GM18519 (cell line): ENCODE data around the gene ABCD4.

Source experiments
- ATAC-seq: cut with Tn5 transposase; IDR thresholded peaks from one replicate; pipeline ENCODE4 v1.9.1; 2021; ENCODE audit warnings: mild to moderate bottlenecking, moderate library complexity; ENCODE audit not compliant: unreplicated experiment, low FRiP score

Gene ABCD4

DNA sequence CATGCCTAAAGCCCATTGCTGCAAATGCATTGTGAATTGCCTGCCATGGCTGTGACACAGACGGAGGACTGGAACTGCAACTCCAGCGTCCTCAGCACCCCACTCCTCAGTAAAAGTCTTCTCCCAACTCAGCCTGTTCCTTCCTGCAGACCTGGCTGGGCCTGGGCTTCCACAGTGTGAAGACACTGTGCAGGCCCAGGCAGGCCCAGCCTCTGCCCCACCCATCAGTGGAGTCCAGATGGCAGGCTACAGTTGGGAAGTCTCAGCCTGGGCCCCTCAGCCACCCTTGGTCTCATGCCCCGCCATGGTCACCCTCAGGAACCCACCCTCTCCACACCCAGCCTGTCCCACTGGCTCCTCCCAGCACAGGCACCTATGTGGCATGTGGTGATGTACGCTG is 41.4 kb downstream of the ABCD4 start:
- no peak for ATAC-seq

DNA sequence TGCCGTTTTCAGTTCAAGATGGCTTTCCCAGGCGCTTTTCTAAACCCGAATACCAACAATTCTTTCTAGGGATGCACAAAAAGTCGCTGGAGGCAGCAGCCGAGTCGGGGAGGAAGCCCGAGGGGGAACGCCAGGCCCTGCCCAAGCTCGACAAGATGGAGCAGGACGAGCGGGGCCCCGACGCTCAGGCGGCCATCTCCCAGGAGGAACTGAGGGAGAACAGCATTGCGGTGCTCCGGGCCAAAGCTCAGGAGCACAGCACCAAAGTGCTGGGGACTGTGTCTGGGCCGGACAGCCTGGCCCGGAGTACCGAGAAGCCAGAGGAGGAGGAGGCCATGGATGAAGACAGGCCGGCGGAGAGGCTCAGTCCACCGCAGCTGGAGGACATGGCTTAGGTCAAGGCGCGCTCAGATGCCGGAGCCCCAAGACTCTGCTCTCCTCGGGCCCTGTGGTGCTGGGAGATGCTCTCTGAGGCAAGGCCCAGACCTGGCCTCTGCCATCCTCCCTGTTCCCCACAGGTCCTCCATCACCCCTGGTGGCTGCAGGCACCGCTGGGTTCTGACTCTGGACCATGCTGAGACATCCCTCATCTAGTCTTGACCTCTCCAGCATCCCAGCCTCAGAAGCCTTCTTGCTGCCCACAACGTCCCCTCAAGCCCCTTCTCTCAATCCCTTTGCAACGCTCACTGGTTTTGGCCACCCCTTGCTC is 42.1 kb downstream of the ABCD4 start:
- ATAC-seq = no peak

DNA sequence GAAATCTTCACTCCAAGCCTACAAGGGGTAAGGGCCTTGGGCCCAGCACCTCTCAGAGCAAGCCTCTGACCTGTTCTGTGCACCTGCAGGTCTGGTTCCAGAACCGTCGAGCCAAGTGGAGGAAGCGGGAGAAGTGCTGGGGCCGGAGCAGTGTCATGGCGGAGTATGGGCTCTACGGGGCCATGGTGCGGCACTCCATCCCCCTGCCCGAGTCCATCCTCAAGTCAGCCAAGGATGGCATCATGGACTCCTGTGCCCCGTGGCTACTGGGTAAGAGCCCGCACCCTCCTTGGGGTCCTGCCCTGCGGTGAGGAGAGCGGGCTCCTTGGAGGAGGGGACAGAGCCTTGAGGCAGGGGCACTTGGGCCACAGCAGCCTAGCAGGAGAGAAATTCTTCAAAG is 43.2 kb downstream of the ABCD4 start:
- no peak for ATAC-seq

DNA sequence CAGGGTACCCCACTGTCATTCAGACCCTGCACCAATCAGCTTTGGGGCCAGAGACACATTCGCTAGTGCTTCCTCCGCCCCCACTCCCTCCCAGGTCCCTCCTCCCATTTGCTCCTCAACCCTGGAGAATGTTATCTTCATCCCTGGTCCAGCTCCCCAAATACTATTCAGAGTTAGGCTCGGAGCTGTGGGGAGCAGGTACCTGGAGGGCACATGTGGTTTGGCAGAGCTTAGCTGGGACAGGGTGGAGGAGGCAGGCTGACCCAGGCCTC is 44.0 kb downstream of the ABCD4 start:
- ATAC-seq = no peak

DNA sequence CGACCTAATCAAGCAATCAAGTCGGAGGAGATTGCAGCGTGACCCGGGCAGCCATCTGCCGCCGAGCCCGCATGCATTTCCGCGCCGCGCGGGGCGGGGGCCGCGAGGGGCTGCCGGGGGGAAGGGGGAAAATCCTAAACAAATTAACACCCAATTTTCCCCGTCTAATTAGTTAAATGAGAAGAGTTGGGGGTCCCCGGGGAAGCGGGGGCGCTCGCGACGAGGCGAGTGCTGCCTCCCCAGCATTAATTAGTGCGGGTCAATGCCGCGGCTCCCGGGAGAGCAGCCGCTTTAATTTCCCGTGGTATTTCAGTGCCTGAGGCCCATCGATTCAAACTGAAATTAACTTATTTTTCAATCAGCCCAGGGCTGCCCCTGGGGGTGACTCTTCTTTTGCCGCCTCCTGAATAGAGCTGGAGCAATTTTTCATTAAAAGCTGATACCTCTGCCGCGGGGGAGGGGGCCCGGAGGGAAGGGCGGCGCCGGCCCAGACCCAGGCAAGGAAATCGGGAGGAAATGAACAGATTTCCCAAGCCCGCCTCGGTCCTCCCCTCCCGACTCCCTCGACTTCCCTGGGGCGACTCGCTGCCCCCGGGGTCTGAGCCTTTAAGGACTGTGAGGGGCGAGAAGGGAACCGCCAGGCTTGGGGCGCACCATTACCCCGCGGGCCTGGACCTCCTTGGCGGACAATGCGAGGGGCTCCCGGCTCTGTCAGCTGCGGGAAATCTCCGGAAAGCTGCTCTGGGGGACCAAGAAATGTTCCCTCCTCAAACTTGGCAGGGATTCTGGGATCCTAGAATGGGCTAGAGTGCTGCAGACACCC is 44.6 kb downstream of the ABCD4 start:
- ATAC-seq = no peak

DNA sequence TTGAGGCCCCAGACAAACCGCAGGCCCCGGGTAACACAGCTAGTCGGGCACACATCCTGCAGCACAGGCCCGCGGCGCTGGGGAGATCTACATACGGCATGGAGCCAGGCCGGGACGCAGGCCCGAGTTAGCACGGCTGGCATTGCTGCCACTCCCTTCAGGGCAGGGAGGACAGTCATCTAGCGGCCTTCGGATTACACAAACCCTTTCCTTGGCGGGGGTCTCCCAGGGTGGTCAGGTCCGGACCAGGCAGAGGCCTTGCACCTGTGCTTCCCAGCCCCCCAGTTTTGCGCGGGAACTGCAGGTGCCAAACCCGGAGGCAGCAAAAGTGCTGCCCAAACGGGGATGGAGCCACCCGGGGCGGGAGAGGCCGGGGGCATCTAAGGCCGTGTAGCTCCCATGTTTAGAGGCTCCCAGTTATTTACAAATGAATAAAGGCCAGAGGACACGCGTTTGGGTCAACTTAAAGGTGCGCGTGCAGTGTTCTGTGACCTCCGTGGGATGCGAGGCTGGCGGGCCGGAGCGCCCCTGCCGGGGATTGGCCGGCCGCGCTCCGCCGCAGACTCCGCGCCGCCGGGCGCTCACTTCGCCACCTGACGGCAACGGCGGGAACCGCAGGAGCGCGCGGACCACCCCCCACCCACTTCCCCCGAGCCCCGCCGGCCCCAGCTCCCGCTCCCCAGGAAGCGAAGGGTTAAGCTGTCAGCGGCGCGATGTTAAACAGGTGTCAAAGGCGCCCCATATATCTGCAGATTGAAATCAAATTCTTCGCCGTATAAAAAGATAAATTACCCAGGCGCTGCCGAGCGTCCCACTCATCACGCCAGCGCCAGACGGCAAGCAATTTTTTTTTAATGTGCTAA is 45.4 kb downstream of the ABCD4 start:
- no peak for ATAC-seq

DNA sequence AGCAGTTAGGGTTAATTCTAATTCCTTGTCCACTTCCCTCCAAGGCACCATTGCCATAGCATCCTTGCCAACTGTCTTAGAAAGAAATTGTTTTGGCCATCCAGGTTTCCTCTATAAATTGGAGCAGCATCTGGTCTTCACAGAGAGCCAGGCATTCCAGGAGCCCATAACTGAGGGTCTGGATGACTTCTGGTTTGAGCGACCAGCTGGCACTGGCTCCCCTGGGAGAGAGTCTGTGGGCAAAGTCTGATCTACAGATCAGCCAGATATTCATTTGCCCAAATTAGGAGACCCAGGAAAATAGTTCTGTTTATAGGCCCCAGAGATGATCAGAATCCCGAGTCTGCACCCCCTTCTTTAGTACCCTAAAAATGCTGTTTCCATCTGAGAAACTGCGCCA is 47.5 kb downstream of the ABCD4 start:
- no peak for ATAC-seq

DNA sequence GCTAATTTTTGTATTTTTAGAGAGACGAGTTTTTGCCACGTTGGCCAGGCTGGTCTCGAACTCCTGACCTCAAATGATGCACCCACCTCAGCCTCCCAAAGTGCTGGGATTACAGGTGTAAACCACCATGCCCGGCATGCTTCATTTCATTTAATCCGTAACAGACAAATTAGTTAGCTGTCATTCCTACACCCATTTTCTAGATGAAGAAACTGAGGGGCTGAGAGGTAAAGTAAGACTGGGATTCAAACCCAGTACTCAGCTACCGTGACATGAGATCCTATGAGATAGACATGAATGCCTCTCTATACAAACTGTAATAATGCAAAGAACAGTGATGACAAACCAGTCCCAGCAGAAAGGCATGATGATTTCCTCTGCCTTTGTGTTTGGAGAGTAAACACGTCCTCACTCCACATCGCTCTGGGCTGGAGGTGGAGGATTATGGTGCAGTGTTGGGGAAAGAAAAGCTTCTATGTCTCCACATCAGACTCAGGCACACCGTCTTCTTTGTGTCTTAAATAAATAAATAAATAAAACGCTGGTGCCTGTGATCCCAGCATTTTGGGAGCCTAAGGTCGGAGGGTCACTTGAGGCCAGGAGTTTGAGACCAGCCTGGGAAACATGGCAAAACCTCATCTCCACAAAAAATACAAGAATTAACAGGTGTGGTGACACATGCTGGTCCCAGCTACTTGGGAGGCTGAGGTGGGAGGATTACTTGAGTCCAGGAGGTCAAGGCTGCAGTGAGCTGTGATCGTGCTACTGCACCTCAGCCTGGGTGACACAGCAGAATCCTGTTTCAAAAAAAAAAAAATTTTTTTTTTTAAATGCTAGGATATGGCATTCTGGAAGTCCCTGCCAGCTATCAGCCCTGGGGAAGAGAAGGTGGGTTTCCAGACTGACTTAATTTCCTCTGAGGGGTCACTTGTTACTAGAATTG is 53.0 kb downstream of the ABCD4 start:
- ATAC-seq = no peak

DNA sequence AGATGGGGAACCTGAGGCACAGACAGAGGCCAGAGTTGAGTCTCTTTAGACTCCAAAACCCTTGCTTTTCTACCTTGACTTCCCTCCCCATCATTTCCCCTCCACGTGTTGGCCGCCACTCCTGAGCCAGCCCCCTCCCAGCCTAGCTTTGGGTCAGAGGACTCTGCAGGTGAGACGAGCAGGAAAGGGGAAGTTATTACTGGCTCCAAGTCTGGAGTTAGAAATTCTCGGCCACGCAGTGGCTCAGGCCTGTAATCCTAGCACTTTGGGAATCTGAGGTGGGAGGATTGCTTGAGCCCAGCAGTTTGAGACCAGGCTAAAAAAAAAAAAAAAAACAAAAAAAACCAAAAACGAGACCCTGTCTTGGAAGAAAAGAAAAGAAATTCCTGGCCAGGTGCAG is 54.7 kb downstream of the ABCD4 start:
- no peak for ATAC-seq

DNA sequence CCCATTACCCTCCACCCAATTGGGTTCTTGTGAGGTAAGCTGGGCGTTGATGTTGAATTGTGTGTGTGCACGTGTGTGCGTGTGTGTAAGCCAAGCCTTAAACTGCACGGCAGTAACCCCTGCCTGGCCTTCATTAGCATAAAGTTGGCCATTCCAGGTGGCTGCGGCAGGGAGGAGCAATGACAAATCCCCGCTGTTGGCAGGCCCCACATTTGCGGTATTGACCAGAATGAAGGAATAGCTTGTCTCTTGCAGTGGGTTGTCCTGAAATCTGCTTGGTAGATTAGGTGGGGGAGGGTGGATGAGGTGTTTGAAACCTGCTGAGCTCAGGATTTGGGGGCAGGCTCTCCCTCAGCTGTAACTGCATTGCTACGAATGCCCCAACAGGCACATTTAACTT is 56.2 kb downstream of the ABCD4 start:
- no peak for ATAC-seq

DNA sequence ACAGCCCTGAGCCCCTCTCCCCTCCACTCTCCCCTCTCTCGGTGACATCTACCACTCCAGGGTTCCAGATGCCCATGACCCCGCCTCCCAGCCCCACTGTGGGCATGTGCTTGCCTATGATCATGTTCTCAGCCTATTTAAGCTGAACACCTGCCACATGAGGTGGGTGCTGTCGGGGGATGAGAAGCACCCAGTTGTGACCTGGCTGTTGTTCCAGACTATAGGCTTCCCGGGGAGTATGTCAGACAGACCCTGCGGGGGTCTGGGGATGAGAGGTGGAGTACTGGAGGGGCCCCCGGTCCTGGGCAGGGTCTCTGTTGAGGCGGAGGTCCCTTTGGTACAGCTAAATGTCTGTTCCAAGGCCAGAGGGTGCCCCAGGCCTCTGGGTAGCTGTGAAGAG is 57.4 kb downstream of the ABCD4 start:
- ATAC-seq = no peak

DNA sequence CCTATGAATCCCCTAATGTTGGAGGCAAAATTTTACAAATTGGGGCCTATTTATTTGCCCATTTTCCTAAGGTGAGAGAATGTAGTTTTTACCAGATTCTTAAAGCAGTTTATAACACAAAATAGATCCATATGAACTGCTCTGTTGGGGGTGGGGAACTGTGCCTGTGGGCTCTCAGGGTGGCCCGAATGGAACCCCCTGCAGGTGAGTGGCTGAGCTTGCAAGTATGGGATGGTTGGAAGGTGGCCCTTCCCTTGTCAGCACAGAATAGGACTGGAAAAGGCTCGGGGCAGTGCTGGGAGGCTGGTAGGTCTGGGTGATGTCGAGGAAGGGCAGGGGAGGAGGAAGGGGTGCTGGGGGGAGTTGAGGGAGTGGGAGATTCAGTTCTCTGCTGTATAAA is 58.6 kb downstream of the ABCD4 start:
- ATAC-seq = no peak

DNA sequence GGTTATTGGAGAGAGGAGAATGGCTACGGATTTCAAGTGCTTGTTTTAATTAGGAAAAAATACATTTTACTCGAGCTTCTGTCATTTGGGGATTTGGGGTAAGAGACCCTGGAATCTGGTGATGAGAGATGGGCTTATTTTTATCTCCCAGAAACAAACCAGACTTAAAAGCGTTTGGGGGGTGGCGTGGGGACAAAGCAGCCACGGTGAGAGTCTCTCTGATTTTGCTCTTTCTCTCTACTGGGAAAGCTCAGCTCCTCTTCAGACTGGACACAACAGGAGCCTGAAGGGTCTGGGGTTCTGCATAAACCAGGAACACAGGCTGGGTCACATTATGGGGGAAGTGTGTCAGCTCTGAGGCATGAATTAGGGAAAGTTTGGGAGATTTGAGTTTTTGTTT is 59.7 kb downstream of the ABCD4 start:
- ATAC-seq = no peak

DNA sequence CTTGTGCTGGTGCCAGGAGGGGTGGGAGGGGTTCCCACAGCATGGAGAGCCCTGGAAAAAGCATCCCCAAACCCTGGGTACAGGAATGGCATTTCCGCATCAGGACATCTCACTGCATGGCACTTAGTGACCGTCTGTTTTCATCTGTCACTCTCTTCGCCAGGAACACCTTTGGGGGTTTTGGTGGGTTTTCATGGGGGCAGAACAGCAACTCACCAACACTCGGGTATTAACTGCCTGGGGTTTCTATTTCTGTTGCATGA is 60.0 kb downstream of the ABCD4 start:
- no peak for ATAC-seq

DNA sequence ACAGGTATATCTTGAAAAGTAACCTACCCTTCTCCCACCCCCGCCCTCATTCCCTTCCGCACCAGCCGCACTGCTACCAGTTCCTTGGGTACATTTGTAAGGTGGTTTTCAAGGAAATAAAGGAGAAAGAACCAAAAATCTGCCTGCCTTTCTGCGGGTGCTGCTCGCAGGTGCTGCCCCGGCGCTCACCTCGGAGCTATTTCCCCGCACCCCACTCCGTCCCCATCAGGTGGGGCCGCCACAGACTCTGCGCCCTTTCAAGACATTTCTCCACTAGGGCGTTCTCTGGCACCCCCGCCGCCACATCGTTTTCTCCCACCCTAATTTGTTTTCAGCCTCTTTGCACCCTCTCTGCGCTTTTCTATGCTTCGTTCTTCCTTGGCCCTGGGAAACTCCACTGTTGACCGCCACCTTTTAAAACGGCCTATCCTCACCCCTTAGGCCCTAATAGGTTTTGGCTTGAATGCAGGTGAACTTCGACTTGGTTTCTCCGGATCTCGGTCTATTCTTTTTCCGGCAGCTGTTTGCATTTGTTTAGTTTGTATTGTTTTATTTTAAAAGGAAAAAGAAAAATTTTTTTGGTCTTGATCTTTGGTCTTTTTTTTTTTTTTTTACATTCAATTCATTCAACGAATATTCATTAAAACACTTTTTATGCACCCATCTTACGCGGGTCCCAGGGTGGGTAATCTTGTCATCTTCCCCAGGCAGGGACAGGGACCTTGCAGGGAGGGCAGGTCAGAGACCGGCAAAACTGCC is 60.5 kb downstream of the ABCD4 start:
- no peak for ATAC-seq

DNA sequence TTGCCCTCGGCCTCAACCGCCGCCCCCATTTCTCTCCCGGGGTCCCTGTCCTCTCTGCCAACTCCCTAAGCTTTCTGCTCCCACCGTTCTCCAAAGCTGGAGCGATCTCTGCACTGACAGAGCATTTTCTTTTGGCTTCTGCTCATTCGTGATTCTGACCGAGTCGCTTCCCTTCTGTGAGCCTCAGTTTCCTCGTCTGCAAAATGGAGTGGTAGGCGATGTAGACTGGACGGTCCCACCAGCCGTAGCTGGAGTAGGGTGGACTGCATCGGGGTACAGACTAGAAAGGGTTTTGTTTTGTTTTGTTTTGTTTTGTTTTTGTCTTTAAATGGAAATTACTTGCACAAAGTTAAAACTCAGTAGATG is 61.1 kb downstream of the ABCD4 start:
- no peak for ATAC-seq

DNA sequence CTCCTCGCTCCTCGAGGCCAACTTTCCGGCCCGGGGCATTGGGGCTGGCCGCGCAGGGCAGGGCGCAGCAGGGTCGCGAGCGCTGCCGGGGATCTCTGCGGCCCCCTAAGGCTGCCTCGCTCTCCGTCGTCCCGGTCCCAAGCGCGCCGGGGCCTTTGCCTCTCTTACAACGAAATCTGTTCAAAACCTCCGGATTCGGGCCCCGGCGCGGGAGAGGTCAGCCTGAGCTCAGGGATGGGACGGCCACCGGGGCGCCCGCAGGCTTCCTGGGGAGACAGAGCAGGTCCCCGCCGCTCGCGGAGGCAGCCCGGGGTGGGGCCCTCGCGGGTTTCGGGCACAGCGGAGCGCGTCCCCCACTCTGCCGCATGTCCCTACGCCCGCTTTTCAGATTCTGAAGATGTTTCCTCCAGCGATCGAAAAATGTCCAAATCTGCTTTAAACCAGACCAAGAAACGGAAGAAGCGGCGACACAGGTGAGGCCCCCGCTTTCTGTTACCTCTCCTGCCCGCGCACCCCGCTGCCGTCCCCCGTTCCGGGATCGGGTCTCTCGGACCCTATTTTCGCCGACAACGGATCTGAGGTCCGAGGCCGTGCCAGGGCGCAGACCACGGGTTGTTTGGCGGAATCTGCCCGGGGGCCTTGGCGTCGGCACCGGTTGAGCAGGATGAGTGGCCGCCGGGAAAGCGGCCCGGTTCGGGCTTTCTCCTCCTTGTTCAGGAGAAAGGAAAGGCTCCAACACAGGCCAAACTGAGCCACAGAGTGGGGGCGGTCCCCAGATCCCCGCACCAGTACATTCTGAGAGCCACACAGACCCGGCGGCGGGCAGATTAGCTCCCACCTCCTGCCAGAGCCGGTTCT is 61.7 kb downstream of the ABCD4 start:
- ATAC-seq = no peak

DNA sequence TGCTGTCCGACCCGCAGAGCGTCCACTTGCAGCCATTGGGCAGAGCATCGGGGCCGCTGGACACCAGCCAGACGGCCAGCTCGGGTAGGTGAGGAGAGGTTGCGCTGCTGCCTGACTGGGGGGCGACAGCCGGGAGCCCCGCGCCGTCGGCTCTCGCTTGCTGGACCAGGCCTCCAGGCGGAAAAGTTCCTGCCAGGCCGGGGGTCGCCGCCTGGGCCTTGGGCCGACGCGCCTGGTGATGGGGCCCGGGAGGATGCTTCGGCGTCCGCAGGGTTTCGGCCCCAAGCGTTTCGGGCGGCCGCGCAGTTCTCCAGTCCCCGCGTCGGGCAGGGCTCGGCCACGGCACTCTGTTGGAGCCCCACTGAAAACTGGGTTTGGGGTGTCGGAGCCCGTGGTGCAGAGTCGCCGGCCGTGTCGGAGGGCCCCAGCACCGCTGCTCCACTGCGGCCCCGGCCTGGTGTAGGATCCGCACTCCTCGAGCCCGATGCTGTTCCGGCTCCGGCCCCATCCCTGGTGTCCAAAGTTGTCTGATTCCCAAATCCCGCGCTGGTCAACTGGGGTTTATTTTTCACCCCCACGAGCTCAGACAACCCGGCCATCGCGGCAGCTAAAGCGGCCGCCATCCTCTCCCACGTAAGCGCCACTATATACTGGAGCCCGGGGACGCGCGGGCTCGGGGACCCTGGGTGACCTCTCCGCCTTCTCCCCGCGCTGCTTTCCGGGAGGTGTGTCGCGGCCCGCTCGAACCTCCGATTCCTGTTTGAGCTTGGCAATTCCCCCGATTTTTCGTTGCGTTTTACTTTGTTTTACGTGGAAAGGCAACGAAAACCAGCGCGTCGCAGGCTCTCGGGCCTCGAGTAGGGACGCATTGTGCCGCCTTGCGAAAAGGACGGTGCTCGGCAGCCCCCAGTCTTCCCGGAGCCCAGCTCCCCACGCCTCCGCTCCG is 62.6 kb downstream of the ABCD4 start:
- ATAC-seq = no peak
